Heart left ventricle (tissue), 16 donors: ENCODE results near the gene ASXL1. TPM values are rescaled to one million over a fixed set of nuclear protein-coding genes. Genes with fewer than 3 reads are reported as not detected.
"Not testable (repeated sequence)": the region's sequence is repeated elsewhere in the genome, so short reads cannot be mapped to it uniquely, and the experiment has no call there.

Experiments
- ATAC-seq, 4 donors: fragments of 200-7000 bp; cut with Tn5 transposase; one replicate each; pipeline ENCODE4 v1.9.1; 2020 to 2022; ENCODE audit warnings: moderate library complexity in 4 of 4, mild to moderate bottlenecking in 3 of 4, moderate number of reproducible peaks in 1 of 4
- DNase-seq, 5 donors: peaks; one replicate each; pipeline ENCODE4 v3.0.0-alpha.2; 2020
- H3K27ac ChIP-seq, 12 donors: fragments of 200-600 bp; sonication (generic) in 4 of 12; one replicate each; pipeline versions ENCODE4 v1.5.0 to v1.8.0; 2016 to 2022; ENCODE audit warnings: mild to moderate bottlenecking in 2 of 12
- H3K27me3 ChIP-seq, 9 donors: fragments of 200-600 bp; sonication (generic) in 2 of 9; one replicate each; pipeline versions ENCODE4 v1.5.1 to v1.8.0; 2016 to 2022; ENCODE audit warnings: mild to moderate bottlenecking in 3 of 9
- H3K36me3 ChIP-seq, 9 donors: fragments of 200-600 bp; sonication (generic) in 2 of 9; one replicate each; pipeline versions ENCODE4 v1.5.0 to v1.8.0; 2018 to 2022; ENCODE audit warnings: mild to moderate bottlenecking in 2 of 9
- H3K4me1 ChIP-seq, 12 donors: fragments of 200-600 bp; sonication (generic) in 4 of 12; one replicate each; pipeline versions ENCODE4 v1.5.0 to v1.8.0; 2016 to 2022; ENCODE audit warnings: mild to moderate bottlenecking in 3 of 12
- H3K4me3 ChIP-seq, 12 donors: fragments of 200-600 bp; sonication (generic) in 4 of 12; one replicate each; pipeline versions ENCODE4 v1.5.0 to v1.8.0; 2017 to 2022; ENCODE audit warnings: mild to moderate bottlenecking in 9 of 12, moderate library complexity in 4 of 12
- H3K9me3 ChIP-seq, 12 donors: fragments of 200-600 bp; sonication (generic) in 4 of 12; one replicate each; pipeline versions ENCODE4 v1.5.0 to v1.8.0; 2016 to 2022; ENCODE audit warnings: mild to moderate bottlenecking in 1 of 12
- POLR2A ChIP-seq, 2 donors: fragments of 450-650 bp; IDR thresholded peaks; one replicate each; pipeline ENCODE4 v1.6.1; 2017; ENCODE audit warnings: antibody characterized with exemption in 2 of 2, mild to moderate bottlenecking in 2 of 2, moderate library complexity in 2 of 2
- WGBS, 4 donors: extraction: QIAGEN DNeasy Blood & Tissue Kit in 2 of 4; methylation state at CpG; one replicate each; pipeline versions ENCODE4 v1.1.5 to v1.1.7; 2013 to 2018; 5-methylcytosine and 5-hydroxymethylcytosine counted together
- intact Hi-C, 10 donors: fragments of 100-400 bp; cut with DNase I; formaldehyde crosslinking; loops; one replicate each; pipeline versions ENCODE4 v1.11.1 to v1.14.2; 2022
- polyA plus RNA-seq, 2 donors: library from polyadenylated mRNA; stranded (reverse); fragments of 200-250 nt; gene quantifications; one replicate each; pipeline ENCODE4 v1.2.3, GENCODE V29; 2013
- total RNA-seq, 9 donors: library from RNA; depleted of rRNA in 2 of 9; stranded (reverse); fragments of >200 nt in 2 of 9; fragmentation: NEBNext Ultra II Directional in 3 of 9; extraction: Animal tissue kit (Norgen Biotek cat#: 25700) in 3 of 9; gene quantifications; one replicate each; pipeline versions ENCODE4 v1.1.0 to v1.2.4, GENCODE V29; 2016 to 2023
- TF ChIP-seq, protein P1 (sequence below), 12 donors: fragments of 200-600 bp; sonication (generic) in 4 of 12; IDR thresholded peaks; one replicate each; pipeline versions ENCODE4 v1.5.0 to v1.8.0; 2018 to 2022; ENCODE audit warnings: antibody characterized with exemption in 12 of 12, mild to moderate bottlenecking in 5 of 12
- donor health status: ischemic (EF 13 %, LVEDD 7.1; RV severe dilation, severe dysfunction).
- donor health status: healthy with polysubstance abuse.
- donor health status: DM: no; HTN: yes; CAD: no.
- donor health status: DM: no; HTN: no; CAD: no.
- donor health status: ischemic (EF 25% LVEDD 6.9; RV normal size, moderate dysfunction).
- donor health status: ischemic (EF 25% LVEDD 5.7; RV mildly dilated, moderate dysfunction).
- donor health status: healthy.
- donor health status: DM: yes; HTN: yes; CAD: no.
- donor health status: ischemic (EF 35%, LVEDD 5.7; RV mildly dilated, moderate dysfunction).
- donor health status: nonischemic (EF 11% LVEDD 7.7; RV severe dilation, severe dysfunction).
- donor health status: DM: yes; HTN: yes; CAD: no.
- donor health status: PGD.
- donor health status: ischemic (EF 29% LVEDD 5.4; RV normal size, mild dysfunction).
- donor health status: nonischemic (EF 23%, LVEDD 6.1; RV moderate dilation, normal function).

ASXL1 gene
- total and polyA plus RNA-seq, 11 donors: 15.1 to 50.1 (median 26.5) TPM

DNA sequence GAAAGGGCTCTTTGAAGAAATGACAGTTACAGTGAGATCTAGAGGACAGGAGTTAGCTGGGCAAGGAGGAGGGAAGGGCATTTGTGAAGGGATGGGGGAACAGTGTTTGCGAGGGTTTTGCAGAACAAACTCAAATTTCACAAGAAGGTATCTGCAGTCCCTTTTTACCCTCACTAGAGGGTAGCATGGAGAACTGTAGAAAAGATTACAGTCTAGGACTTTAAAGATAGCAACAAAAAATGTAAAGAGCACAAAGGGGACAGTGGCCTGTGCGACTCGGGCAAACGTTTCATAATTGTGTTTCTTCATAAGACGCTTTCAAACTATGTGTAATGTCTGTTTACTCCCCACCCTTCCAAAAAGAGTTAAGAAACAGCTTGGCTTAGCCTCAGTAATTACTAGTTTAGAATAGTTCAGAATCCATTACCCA is 21.2 kb upstream of the ASXL1 start:
- Histone ChIP-seq H3K27me3 (no peaks in the 10 kb centered on the region), H3K4me1 (peaks cover 4 to 46% (median 28%) of the 10 kb centered on the region in 12 donors), H3K9me3 (no peaks in the 10 kb centered on the region), H3K4me3 (no peak overlapping the region), H3K27ac (no peak overlapping the region), H3K36me3 (peaks cover 0 to 8% (median 4%) of the 10 kb centered on the region in 9 donors)
- 28 to 38% (median 33%) methylated on average over 5 of the region's 5 CpGs for WGBS, 4 donors
- no peak for DNase-seq
- intact Hi-C loops: loop anchor here in 9 of 10 donors (5.0 to 10.0 kb wide), 6 partner anchors 52 to 318 kb away; no protein-coding TSS in a partner anchor
- no peak for TF ChIP-seq POLR2A (IDR thresholded peaks at IDR 0.05)
- TF ChIP-seq, protein P1, sequence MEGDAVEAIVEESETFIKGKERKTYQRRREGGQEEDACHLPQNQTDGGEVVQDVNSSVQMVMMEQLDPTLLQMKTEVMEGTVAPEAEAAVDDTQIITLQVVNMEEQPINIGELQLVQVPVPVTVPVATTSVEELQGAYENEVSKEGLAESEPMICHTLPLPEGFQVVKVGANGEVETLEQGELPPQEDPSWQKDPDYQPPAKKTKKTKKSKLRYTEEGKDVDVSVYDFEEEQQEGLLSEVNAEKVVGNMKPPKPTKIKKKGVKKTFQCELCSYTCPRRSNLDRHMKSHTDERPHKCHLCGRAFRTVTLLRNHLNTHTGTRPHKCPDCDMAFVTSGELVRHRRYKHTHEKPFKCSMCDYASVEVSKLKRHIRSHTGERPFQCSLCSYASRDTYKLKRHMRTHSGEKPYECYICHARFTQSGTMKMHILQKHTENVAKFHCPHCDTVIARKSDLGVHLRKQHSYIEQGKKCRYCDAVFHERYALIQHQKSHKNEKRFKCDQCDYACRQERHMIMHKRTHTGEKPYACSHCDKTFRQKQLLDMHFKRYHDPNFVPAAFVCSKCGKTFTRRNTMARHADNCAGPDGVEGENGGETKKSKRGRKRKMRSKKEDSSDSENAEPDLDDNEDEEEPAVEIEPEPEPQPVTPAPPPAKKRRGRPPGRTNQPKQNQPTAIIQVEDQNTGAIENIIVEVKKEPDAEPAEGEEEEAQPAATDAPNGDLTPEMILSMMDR (IDR thresholded peaks at IDR 0.05): peak; percentile 30 to 67 (median 49)
- ATAC-seq: no peak

- no peak for ATAC-seq
- WGBS, 4 donors: 89 to 94% (median 91%) methylated on average over 11 of the region's 11 CpGs
These were observed 20.0 kb upstream of the ASXL1 start for GRCh38 chr20:32337937-32338661.

DNA sequence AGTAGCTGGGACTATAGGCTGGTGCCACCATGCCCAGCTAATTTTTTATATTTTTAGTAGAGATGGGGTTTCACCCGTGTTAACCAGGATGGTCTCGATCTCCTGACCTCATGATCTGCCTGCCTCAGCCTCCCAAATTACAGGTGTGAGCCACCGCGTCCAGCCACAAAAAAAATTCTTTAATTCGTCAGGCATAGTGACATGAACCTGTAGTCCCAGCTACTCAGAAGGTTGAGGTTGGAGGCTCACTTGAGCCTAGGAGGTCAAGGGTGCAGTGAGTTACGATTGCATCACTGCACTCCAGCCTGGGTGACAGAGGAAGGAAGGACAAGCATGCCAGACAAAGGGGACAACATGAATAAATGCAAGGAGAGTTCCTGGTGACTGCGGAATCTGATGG is 19.5 kb upstream of the ASXL1 start:
- DNase-seq (no peak), ATAC-seq (no peak)
- Histone ChIP-seq H3K9me3 (no peaks in the 10 kb centered on the region), H3K36me3 (no peaks in the 10 kb centered on the region), H3K4me1 (peaks cover 0 to 29% (median 15%) of the 10 kb centered on the region in 12 donors), H3K27me3 (no peaks in the 10 kb centered on the region), H3K4me3 (no peak overlapping the region), H3K27ac (no peak overlapping the region)
- 87 to 90% (median 89%) methylated on average over 7 of the region's 7 CpGs for WGBS, 4 donors
- intact Hi-C loops: loop anchor here in 9 of 10 donors (2.0 to 10.0 kb wide), 7 partner anchors 54 to 316 kb away; no protein-coding TSS in a partner anchor
- no peak for TF ChIP-seq POLR2A (IDR thresholded peaks at IDR 0.05)
- TF ChIP-seq, protein P1 (IDR thresholded peaks at IDR 0.05): no peak

More at GRCh38 chr20:32337937-32338661, 20.0 kb upstream of the ASXL1 start:
- H3K27ac ChIP-seq: no peak overlapping the region
- H3K4me1 ChIP-seq: peaks cover 0 to 35% (median 21%) of the 10 kb centered on the region in 12 donors
- H3K36me3 ChIP-seq: no peaks in the 10 kb centered on the region
- DNase-seq: no peak
- intact Hi-C loops: loop anchor here in 9 of 10 donors (2.0 to 10.0 kb wide), 7 partner anchors 53 to 317 kb away; no protein-coding TSS in a partner anchor
- no peaks in the 10 kb centered on the region for H3K27me3 ChIP-seq
- no peak overlapping the region for H3K4me3 ChIP-seq
- TF ChIP-seq, protein P1 (IDR thresholded peaks at IDR 0.05): no peak
- no peak for TF ChIP-seq POLR2A (IDR thresholded peaks at IDR 0.05)
- no peaks in the 10 kb centered on the region for H3K9me3 ChIP-seq

DNA sequence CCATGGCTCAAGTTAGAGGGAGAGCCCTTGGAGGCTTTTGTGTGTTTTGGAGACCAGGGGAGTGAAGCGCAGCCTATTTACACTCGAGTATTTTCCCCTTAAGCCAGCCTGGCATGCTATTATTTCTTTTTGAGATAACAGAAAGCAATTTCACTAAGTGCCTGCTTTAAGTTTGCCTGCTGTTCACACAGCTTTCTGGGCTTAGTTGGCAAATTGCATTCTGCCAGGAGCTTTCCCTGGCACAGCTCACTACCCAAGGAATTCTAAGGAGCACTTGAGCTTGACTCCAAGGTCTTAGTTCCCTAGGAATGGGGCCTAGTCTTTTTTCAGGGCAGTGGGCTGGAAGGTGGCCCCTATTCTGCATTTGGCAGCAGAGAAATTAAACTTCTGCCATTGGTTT is 19.0 kb upstream of the ASXL1 start:
- TF ChIP-seq, protein P1 (IDR thresholded peaks at IDR 0.05): no peak
- TF ChIP-seq POLR2A (IDR thresholded peaks at IDR 0.05): no peak
- Histone ChIP-seq H3K4me1 (peaks cover 0 to 25% (median 11%) of the 10 kb centered on the region in 12 donors), H3K36me3 (no peaks in the 10 kb centered on the region), H3K4me3 (no peak overlapping the region), H3K27ac (no peak overlapping the region), H3K9me3 (no peaks in the 10 kb centered on the region), H3K27me3 (no peaks in the 10 kb centered on the region)
- no peak for ATAC-seq
- intact Hi-C loops: loop anchor here in 9 of 10 donors (2.0 to 10.0 kb wide), 7 partner anchors 54 to 316 kb away; no protein-coding TSS in a partner anchor
- 37 to 64% (median 47%) methylated on average over 2 of the region's 2 CpGs for WGBS, 4 donors
- DNase-seq: no peak

- WGBS, 4 donors: 90 to 95% (median 92%) methylated on average over 2 of the region's 2 CpGs
- DNase-seq, intact Hi-C loops, H3K27ac ChIP-seq, H3K27me3 ChIP-seq, H3K9me3 ChIP-seq, ATAC-seq, H3K4me3 ChIP-seq, H3K36me3 ChIP-seq: not testable (repeated sequence)
- H3K4me1 ChIP-seq: peaks cover 0 to 13% (median 0%) of the 10 kb centered on the region in 12 donors
These were observed 17.1 kb upstream of the ASXL1 start for GRCh38 chr20:32341053-32341452.
